ENCODE measurements around the gene ZNF593. TPM values are rescaled to one million over a fixed set of nuclear protein-coding genes. Genes with fewer than 3 reads are reported as not detected.

The ZNF593 gene
- total and polyA plus RNA-seq, 2 experiments from 2014 or later, result 34.5 to 43.6 TPM

DNA sequence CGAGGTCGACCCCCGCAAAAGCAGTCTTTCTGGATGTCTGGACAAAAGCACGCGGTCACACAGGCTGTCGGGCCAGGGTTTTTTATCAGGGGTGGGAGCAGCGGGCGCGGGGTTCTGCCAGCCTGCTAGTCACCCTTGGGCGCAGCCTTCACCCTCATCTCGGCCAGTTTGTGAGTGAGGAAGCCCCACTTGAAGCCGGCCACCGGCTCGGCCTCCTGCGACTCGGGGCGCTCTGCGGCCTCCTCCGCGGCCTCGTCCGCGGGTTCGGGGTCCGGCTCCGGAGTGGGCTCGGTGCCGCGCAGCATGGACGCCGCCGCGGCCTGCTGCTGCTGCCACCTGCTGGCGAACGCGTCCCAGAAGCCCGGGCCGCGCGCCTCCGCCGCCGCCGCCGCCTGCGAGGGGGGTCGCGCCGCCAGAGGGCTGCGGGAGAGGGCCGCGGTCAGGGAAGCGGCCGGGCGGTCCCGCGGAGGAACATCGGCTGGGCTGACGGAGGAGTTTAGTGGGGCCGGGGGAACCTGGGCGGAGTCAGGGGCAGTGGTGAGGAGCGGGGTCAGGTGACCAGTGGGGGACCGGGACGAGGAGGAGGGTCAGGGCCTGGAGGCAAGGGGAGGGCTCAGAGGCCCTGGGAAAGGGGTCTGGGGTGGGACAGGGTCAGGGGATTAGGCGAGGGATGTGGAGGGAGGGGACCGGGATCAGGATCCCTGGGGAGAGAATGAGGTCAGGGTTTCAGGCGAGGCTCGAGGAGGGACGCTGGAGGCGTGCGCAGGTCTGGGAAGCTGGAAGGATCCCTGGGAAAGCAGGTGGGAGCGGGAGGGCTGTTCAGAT, 5.5 kb upstream of the ZNF593 start:
- Histone ChIP-seq H3K36me3 (no peaks in the 10 kb centered on the region), H3K27me3 (no peaks in the 10 kb centered on the region), H3K9me3 (ENCODE audit: low read depth) (no peaks in the 10 kb centered on the region), H3K4me3 (peak overlapping the region; percentile 30), H3K4me1 (ENCODE audit: low read depth) (peaks cover 31% of the 10 kb centered on the region), H3K27ac (peak overlapping the region; percentile 75)
- TF ChIP-seq, protein P1, sequence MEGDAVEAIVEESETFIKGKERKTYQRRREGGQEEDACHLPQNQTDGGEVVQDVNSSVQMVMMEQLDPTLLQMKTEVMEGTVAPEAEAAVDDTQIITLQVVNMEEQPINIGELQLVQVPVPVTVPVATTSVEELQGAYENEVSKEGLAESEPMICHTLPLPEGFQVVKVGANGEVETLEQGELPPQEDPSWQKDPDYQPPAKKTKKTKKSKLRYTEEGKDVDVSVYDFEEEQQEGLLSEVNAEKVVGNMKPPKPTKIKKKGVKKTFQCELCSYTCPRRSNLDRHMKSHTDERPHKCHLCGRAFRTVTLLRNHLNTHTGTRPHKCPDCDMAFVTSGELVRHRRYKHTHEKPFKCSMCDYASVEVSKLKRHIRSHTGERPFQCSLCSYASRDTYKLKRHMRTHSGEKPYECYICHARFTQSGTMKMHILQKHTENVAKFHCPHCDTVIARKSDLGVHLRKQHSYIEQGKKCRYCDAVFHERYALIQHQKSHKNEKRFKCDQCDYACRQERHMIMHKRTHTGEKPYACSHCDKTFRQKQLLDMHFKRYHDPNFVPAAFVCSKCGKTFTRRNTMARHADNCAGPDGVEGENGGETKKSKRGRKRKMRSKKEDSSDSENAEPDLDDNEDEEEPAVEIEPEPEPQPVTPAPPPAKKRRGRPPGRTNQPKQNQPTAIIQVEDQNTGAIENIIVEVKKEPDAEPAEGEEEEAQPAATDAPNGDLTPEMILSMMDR (IDR thresholded peaks at IDR 0.05; ENCODE audit: low read depth, low read length), result peak; percentile 43
- DNase-seq (ENCODE audit: low read depth in 1 of 2, low spot score in 1 of 2), result peak; percentile 37 to 79

DNA sequence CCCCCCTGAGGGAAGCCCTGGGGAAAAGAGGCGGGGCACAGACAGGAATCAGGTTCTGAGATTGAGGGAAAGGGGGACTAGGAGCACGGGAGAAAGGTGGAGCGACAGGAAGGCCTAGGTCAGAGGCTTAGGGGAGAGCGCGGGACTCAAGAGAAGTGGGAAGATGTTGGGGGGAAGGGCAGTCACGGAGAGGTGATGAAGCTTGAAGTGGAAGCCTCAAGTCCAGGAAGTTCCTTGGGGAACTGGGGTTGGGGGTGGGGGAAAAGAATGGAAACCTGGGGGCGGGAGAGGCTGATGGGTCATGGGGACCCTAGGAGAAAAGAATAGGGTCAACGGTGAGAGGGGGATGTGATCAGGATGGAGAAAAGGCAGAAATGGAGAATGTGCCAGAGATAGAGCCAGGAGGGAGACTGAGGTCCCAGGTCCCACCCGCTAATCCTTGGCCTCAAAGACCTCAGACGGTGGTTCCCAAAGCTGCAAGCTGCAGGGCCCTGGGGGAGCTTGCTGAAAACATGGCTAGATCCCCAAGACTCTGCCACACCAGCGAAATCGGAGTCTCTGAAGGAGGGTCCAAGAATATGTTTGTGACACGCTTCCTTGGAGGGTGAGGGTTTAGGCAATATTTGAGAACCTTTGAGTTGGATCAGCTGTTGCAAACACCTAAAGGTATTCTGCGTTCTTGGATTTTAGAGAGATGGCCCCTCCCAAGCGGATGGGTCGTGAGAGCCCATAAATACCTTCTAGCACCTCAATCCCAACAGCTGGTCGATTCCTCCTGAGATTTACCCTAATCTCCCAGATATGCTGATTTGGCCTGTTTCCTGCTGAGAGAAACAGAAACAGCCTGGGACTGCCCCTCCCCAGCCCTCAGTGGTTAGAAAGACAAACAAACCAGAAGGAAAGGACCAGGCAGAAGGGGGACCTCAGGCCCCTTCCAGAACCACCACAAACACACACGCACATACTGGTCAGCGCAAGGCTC, 4.6 kb upstream of the ZNF593 start:
- Histone ChIP-seq H3K27ac (peak overlapping the region; percentile 75), H3K27me3 (no peaks in the 10 kb centered on the region), H3K4me1 (ENCODE audit: low read depth) (peaks cover 24% of the 10 kb centered on the region), H3K9me3 (ENCODE audit: low read depth) (no peaks in the 10 kb centered on the region), H3K36me3 (no peaks in the 10 kb centered on the region), H3K4me3 (peak overlapping the region; percentile 30)
- TF ChIP-seq, protein P1 (IDR thresholded peaks at IDR 0.05; ENCODE audit: low read depth, low read length), result no peak
- DNase-seq (ENCODE audit: low read depth in 1 of 2, low spot score in 1 of 2), result no peak

DNA sequence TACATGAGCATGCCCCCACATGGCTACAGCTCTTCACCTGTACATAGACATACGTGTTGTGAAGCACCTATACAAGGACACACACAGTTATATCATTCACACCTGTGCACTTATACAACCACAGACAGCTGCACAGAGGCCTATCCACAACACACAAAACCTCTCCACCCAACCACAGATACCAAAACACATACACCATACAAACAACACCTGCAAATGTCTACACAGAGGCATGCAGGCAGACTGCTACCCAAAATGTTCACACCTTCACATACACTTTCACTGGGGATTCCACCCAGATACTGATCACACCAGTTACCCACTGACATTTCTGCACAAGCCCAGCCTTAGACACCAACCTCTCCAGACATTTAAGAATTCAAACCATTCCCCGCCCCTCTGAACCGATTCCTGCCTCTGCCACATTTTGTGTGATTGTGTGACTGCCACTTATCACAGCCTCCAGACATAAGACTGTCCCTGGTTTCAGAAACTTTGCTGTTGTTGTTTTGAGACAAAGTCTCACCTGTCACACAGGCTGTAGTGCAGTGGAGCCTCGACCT, 2.9 kb upstream of the ZNF593 start:
- H3K4me3 ChIP-seq, result no peak overlapping the region
- H3K4me1 ChIP-seq (ENCODE audit: low read depth), result peaks cover 16% of the 10 kb centered on the region
- H3K27me3 ChIP-seq, result no peaks in the 10 kb centered on the region
- H3K27ac ChIP-seq, result no peak overlapping the region
- H3K36me3 ChIP-seq, result no peaks in the 10 kb centered on the region
- no peaks in the 10 kb centered on the region for H3K9me3 ChIP-seq (ENCODE audit: low read depth)
- TF ChIP-seq, protein P1 (IDR thresholded peaks at IDR 0.05; ENCODE audit: low read depth, low read length), result no peak
- DNase-seq (ENCODE audit: low read depth in 1 of 2, low spot score in 1 of 2), result no peak

DNA sequence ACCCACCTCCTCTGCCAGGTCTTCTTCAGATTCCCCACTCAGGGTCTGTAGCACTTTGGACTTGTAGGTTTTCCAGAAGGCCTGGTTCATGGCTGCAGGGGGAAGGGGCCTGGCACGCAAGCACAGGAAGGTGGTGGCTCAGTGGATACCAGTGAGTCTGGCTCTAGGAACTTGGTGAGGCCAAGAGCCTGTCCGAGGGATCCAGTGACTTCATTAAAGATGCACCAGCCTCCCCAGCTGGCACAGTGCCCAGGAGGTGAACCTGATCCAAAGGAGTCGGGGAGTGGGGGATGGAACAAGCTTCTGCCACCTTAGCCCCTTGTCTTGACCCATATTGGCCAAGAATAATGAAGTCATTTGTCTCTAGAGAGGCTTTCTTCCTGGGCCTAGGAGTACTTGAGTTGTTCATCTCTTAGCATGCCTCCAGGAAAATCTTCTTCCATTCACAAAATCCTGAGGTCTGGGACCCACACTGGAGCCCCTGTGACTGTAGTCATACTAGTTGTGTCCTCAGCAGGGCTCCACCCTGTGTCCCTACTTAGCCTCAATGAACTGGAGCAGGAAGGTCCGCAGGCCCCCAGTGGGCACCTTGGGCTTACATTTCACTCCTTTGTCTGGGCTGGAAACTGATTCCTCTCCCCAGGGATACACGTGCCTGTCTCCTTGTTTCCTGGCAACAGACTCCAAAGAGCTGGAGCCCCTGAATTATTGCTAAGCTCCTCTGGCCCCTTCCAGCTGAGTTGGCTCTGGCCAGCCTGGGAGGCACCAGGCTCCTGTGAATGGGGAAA, 1.1 kb upstream of the ZNF593 start, which contains the start of gene C1orf232:
Gene C1orf232, minus strand, starts transcription at position 554 of the 788 bp plus-strand sequence. Its CDS starts 464 bp downstream, at position 90.
- DNase-seq (ENCODE audit: low read depth in 1 of 2, low spot score in 1 of 2), result no peak
- TF ChIP-seq, protein P1 (IDR thresholded peaks at IDR 0.05; ENCODE audit: low read depth, low read length), result no peak
- no peaks in the 10 kb centered on the region for H3K9me3 ChIP-seq (ENCODE audit: low read depth)
- H3K27me3 ChIP-seq, result no peaks in the 10 kb centered on the region
- peak within 1 kb of the TSS; percentile 77 for H3K27ac ChIP-seq
- no peaks in the 10 kb centered on the region for H3K36me3 ChIP-seq
- peak within 1 kb of the TSS; percentile 85 for H3K4me3 ChIP-seq
- H3K4me1 ChIP-seq (ENCODE audit: low read depth), result peaks cover 16% of the 10 kb centered on the region

Measured in cardiac muscle cell (in vitro differentiated cells and primary cell).